GM10248 (cell line): ENCODE measurements around the gene CD34.
"Not testable (repeated sequence)": the region's sequence is repeated elsewhere in the genome, so short reads cannot be mapped to it uniquely, and the experiment has no call there.

Experiments used
- CTCF ChIA-PET: fragments of 300-600 bp; sonication (Branson Sonifier 250); formaldehyde crosslinking; extraction: SDS; loops from one replicate; lab custom pipeline; 2021; ENCODE audit warnings: antibody characterized with exemption; lab: Yijun Ruan, JAX
- POLR2A ChIA-PET: fragments of 350-650 bp; sonication (Branson Sonifier 250); formaldehyde crosslinking; extraction: SDS; loops from one replicate; lab custom pipeline; 2020; ENCODE audit warnings: antibody characterized with exemption; lab: Yijun Ruan, JAX
- DNase-seq: peaks from one replicate; pipeline ENCODE4 v3.0.0; 2012; ENCODE audit errors: extremely low spot score
- TF ChIP-seq, protein P1 (sequence below): IDR thresholded peaks from 2 replicates; pipeline ENCODE4 v1.5.1; 2012; ENCODE audit warnings: mild to moderate bottlenecking, low read depth; ENCODE audit errors: extremely low read depth, missing control alignments, control extremely low read depth

Gene CD34

DNA sequence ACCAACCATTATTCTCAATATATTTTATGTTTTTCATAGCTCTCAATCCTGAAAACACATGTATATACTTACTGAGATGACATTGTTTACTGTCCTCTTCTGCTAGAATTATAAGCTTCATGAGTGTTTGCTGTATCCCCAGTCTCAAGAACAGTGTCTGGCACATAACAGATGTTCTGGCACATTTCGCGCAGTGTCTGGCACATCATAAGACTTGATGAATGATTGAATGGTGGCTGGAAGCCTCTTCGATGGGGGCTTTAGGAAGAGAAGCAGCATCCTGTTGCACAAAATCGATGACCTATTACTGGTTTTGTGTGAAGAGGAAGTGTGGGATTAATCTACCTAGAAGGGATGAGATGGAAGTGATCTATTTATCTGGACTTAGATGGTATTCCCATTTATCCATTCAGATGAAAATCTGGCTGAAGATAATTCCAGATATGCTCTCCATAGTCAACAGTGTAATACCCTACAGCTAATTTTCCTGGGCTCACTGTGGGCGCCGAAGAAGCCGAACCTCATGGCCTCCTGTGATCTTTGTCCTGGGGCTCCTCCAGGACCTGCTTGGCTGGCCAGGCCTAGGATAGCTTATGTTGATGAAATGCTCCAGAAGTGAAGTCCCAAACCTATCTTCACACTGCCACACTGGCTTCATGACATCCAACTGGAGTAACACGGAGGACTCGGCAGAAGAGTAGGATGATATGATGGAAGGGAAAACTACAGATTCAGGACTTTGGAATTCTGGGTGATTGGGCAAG, 26.5 kb downstream of the CD34 start:
- TF ChIP-seq, protein P1, sequence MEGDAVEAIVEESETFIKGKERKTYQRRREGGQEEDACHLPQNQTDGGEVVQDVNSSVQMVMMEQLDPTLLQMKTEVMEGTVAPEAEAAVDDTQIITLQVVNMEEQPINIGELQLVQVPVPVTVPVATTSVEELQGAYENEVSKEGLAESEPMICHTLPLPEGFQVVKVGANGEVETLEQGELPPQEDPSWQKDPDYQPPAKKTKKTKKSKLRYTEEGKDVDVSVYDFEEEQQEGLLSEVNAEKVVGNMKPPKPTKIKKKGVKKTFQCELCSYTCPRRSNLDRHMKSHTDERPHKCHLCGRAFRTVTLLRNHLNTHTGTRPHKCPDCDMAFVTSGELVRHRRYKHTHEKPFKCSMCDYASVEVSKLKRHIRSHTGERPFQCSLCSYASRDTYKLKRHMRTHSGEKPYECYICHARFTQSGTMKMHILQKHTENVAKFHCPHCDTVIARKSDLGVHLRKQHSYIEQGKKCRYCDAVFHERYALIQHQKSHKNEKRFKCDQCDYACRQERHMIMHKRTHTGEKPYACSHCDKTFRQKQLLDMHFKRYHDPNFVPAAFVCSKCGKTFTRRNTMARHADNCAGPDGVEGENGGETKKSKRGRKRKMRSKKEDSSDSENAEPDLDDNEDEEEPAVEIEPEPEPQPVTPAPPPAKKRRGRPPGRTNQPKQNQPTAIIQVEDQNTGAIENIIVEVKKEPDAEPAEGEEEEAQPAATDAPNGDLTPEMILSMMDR: no peak
- CTCF ChIA-PET: interaction anchor here (0.9 to 10.0 kb wide), 42 partner anchors 13 to 361 kb away, joined by 3 to 319 read pairs (median 10); partner anchors contain the start of genes CD34 and PLXNA2
- DNase-seq: no peak

DNA sequence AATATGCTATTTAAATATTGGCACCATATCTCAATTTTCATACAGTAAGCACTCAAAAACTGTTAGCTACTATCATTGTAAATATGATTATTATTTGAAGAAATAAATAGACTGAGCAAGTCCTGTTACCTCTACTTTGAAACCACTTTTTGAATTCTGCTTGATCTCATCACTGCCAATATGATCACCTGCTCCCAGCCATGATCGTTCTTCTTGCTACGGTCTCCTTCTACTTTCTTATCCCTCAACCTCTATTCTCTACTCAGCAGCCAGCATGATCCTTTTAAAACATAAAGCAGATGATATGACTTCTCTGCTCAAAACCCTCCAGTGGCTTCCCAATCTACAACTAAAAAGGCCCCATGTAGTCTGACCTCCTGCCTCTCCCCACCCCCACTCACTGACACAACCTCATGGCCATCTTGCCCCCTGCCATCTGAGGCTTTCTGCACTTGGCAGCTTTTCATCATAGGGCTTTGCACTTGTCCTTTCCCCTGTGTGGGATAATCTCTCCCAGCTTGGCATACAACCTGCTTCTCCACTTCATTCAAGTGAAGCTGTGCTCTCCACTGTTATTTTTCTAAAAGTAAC, 27.2 kb downstream of the CD34 start:
- POLR2A ChIA-PET: no interaction called here
- DNase-seq: no peak
- CTCF ChIA-PET: interaction anchor here (1.4 to 10.0 kb wide), 24 partner anchors 12 to 210 kb away, joined by 3 to 319 read pairs (median 20); no protein-coding TSS in a partner anchor
- TF ChIP-seq, protein P1: no peak

More for the DNA sequence above, 26.5 kb downstream of the CD34 start:
- POLR2A ChIA-PET: interaction anchor here (0.6 to 0.9 kb wide), 2 partner anchors 61 to 66 kb away, joined by 3 read pairs; no protein-coding TSS in a partner anchor

DNA sequence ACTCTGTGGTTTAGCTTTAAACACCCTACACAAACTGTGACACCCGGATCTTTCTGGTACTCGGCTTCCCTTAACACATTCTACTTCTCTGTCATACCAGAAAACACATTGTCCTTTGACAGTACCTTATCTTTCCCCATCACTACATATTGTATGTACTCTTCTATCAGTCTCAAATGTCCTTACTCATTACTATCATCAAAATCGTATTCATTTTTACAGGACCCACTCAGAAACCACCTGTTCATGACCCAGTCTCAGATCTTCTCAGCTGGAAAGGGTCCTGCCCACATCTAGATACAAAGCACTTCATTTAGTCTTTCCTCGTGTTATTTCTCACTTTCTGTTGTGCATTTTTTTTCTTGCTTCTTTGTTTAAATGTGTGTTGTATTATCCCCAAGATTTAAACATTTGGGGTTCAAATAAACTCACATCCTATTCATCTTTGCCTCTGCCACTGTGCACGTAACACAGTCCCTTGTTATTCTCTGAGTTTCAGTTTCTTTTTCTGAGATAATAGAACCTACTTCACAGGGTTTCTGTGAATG, 27.7 kb downstream of the CD34 start:
- TF ChIP-seq, protein P1: no peak
- DNase-seq: no peak
- ChIA-PET POLR2A (no interaction called here), CTCF (interaction anchor here (1.5 to 10.0 kb wide), 14 partner anchors 11 to 118 kb away, joined by 3 to 319 read pairs (median 46); no protein-coding TSS in a partner anchor)

DNA sequence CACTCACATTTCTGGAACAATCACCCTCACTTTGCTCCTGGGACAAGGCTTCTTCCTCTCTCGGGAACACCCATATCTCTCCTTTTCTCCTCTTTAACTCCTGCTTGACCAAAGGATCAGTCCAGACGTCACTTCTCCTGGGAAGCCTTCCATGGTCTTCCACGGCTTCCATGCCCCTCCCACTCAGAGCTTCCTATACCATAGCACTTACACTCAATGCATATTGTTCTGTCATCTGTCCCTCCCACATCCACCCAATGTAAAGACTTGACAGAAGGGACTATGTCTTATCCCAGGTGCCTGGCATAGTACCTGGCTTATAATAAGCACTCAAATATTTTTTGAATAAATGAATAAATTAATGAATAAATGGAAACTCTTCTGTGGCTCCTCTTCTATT, 28.2 kb downstream of the CD34 start:
- DNase-seq: no peak
- ChIA-PET POLR2A (no interaction called here), CTCF (interaction anchor here (1.5 to 10.0 kb wide), 11 partner anchors 11 to 118 kb away, joined by 3 to 319 read pairs (median 53); no protein-coding TSS in a partner anchor)
- TF ChIP-seq, protein P1: no peak

DNA sequence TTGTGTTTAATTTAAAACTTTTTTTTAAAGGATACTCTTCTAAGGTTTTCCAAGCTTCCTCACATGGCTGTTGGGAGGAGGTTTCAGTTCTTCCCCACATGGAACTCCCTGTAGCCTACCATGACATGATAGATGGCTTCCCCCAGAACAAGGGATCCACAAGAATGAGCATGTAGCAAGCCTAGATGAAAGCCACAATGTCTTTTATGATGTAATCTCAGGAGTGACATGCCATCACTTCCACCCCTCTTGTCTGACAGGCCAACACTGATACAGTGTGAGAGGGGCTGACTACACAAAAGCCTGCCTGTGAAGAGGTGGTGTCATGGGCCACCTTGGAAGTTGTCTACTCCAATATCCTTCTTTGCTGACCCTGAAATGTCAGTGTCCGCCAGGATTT, 32.0 kb downstream of the CD34 start:
- POLR2A ChIA-PET: no interaction called here
- TF ChIP-seq, protein P1: no peak
- CTCF ChIA-PET: interaction anchor here (2.0 to 2.2 kb wide), 2 partner anchors 10 to 84 kb away, joined by 7 to 15 read pairs; no protein-coding TSS in a partner anchor
- DNase-seq: no peak

DNA sequence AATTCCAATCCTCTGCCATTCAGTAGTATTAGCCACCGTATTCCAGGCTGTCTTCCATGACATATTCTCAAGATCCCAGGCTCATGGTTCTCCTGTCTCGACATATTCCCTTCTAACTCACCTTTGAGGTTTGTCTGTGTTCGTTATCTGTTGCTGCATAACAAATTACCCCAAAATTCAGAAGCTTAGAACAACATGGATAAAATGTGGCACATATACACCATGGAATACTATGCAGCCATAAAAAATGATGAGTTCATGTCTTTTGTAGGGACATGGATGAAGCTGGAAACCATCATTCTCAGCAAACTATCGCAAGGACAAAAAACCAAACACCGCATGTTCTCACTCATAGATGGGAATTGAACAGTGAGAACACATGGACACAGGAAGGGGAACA, 33.0 kb downstream of the CD34 start:
- CTCF ChIA-PET: interaction anchor here (2.0 to 2.2 kb wide), 2 partner anchors 9 to 85 kb away, joined by 7 to 15 read pairs; no protein-coding TSS in a partner anchor
- POLR2A ChIA-PET, DNase-seq: not testable (repeated sequence)
